ENCODE measurements around the gene MUC6.

DNA sequence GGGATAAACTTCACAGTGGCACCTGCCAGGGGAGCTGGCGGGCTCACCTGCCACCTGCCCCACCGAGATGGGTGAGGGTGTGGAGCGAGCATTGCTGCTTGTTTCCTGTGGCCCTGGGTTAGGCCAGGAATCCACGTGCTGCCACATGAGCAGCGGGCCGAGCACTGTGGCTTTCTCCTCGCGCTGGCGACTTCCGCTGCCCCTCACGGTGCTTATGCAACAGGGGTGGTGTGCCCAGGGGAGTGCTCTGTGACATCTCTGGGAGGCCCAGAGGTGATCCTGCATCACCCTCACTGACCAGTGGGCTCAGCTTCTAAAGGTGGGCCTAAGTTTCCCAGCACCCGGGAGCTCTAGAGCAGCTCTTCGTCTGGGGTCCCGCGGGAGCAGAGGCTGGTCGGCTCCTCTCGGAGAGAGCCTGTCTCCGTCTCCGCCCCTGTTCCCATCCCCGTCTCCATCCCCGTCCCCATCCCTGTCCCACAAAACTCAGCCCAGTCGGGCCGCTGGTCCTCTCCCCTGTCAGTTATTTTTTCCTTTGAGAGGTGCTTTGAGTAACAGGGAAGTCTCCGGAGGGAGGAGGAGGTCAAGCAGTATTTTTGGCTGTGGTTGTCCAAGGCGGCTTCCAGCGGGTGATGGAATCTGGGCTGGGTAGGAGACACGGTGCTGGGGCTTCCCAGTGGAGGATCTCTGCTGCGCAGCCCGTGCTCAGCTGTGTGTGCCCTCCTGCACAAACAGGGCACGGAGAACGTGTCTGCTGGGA, 68.3 kb downstream of the MUC6 start:
- TF ChIP-seq ZNF571 (tag by site-specific recombination; IDR thresholded peaks at IDR 0.05) (no peak), ZNF473 (tag by site-specific recombination; IDR thresholded peaks at IDR 0.05) (no peak), EGR2 (tag by site-specific recombination; IDR thresholded peaks at IDR 0.05; ENCODE audit: low read depth) (no peak), ZNF670 (tag by site-specific recombination; IDR thresholded peaks at IDR 0.05; ENCODE audit: low read depth) (no peak), ZBTB1 (tag by site-specific recombination; IDR thresholded peaks at IDR 0.05) (no peak), YY1 (tag by site-specific recombination; IDR thresholded peaks at IDR 0.05) (no peak), ZNF274 (IDR thresholded peaks at IDR 0.05; ENCODE audit: low read length) (no peak), ZNF274 (tag by site-specific recombination; IDR thresholded peaks at IDR 0.05; ENCODE audit: borderline replicate concordance) (no peak)
- TF ChIP-seq, protein P1, sequence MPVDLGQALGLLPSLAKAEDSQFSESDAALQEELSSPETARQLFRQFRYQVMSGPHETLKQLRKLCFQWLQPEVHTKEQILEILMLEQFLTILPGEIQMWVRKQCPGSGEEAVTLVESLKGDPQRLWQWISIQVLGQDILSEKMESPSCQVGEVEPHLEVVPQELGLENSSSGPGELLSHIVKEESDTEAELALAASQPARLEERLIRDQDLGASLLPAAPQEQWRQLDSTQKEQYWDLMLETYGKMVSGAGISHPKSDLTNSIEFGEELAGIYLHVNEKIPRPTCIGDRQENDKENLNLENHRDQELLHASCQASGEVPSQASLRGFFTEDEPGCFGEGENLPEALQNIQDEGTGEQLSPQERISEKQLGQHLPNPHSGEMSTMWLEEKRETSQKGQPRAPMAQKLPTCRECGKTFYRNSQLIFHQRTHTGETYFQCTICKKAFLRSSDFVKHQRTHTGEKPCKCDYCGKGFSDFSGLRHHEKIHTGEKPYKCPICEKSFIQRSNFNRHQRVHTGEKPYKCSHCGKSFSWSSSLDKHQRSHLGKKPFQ (tag by site-specific recombination; IDR thresholded peaks at IDR 0.05) = no peak
- TF ChIP-seq, protein P2, sequence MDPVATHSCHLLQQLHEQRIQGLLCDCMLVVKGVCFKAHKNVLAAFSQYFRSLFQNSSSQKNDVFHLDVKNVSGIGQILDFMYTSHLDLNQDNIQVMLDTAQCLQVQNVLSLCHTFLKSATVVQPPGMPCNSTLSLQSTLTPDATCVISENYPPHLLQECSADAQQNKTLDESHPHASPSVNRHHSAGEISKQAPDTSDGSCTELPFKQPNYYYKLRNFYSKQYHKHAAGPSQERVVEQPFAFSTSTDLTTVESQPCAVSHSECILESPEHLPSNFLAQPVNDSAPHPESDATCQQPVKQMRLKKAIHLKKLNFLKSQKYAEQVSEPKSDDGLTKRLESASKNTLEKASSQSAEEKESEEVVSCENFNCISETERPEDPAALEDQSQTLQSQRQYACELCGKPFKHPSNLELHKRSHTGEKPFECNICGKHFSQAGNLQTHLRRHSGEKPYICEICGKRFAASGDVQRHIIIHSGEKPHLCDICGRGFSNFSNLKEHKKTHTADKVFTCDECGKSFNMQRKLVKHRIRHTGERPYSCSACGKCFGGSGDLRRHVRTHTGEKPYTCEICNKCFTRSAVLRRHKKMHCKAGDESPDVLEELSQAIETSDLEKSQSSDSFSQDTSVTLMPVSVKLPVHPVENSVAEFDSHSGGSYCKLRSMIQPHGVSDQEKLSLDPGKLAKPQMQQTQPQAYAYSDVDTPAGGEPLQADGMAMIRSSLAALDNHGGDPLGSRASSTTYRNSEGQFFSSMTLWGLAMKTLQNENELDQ (tag by site-specific recombination; IDR thresholded peaks at IDR 0.05; ENCODE audit: low read depth) = no peak
- TF ChIP-seq, protein P3, sequence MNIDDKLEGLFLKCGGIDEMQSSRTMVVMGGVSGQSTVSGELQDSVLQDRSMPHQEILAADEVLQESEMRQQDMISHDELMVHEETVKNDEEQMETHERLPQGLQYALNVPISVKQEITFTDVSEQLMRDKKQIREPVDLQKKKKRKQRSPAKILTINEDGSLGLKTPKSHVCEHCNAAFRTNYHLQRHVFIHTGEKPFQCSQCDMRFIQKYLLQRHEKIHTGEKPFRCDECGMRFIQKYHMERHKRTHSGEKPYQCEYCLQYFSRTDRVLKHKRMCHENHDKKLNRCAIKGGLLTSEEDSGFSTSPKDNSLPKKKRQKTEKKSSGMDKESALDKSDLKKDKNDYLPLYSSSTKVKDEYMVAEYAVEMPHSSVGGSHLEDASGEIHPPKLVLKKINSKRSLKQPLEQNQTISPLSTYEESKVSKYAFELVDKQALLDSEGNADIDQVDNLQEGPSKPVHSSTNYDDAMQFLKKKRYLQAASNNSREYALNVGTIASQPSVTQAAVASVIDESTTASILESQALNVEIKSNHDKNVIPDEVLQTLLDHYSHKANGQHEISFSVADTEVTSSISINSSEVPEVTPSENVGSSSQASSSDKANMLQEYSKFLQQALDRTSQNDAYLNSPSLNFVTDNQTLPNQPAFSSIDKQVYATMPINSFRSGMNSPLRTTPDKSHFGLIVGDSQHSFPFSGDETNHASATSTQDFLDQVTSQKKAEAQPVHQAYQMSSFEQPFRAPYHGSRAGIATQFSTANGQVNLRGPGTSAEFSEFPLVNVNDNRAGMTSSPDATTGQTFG (tag by site-specific recombination; IDR thresholded peaks at IDR 0.05; ENCODE audit: borderline replicate concordance) = no peak
- TF ChIP-seq, protein P4, sequence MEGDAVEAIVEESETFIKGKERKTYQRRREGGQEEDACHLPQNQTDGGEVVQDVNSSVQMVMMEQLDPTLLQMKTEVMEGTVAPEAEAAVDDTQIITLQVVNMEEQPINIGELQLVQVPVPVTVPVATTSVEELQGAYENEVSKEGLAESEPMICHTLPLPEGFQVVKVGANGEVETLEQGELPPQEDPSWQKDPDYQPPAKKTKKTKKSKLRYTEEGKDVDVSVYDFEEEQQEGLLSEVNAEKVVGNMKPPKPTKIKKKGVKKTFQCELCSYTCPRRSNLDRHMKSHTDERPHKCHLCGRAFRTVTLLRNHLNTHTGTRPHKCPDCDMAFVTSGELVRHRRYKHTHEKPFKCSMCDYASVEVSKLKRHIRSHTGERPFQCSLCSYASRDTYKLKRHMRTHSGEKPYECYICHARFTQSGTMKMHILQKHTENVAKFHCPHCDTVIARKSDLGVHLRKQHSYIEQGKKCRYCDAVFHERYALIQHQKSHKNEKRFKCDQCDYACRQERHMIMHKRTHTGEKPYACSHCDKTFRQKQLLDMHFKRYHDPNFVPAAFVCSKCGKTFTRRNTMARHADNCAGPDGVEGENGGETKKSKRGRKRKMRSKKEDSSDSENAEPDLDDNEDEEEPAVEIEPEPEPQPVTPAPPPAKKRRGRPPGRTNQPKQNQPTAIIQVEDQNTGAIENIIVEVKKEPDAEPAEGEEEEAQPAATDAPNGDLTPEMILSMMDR (tag by site-specific recombination; IDR thresholded peaks at IDR 0.05) = no peak
